Lung microvascular endothelial cell (primary cell): ENCODE measurements around the gene THBS1. TPM values are rescaled to one million over a fixed set of nuclear protein-coding genes. Genes with fewer than 3 reads are reported as not detected.

Experiments
- DNase-seq, 2 donors: peaks; one replicate each; pipeline versions ENCODE4 v3.0.0 to v3.0.0-alpha.2; 2010; ENCODE audit warnings: low read depth in 2 of 2
- total RNA-seq: library from RNA; depleted of rRNA; stranded (reverse); fragments of >200 nt; gene quantifications from 2 replicates; pipeline ENCODE4 v1.2.1, GENCODE V29; 2014

Gene THBS1
- total RNA-seq, 1 donor from 2014 or later = 6,737 TPM

DNA sequence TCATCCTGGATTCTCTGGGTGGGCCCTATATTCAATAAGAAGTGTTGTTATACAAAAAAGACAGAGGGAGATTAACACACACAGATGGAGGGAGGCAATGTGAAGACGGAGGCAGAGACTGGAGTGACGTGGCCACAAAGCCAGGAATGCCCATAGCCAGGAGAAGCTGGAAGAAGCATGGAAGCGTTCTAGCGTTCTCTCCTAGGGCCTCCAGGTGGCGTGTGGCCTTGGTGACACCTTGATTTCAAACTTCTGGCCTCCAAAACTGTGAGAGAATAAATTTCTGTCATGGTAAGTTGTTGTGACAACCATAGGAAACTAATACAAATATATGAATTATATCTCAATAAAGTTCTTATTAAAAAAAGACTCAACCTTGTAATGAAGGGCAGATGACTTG lies 21.3 kb downstream of the THBS1 start:
- peak; percentile 30 to 44 for DNase-seq

GRCh38 chr15:39605146-39605545 lies 24.3 kb downstream of the THBS1 start:
- no peak for DNase-seq

DNA sequence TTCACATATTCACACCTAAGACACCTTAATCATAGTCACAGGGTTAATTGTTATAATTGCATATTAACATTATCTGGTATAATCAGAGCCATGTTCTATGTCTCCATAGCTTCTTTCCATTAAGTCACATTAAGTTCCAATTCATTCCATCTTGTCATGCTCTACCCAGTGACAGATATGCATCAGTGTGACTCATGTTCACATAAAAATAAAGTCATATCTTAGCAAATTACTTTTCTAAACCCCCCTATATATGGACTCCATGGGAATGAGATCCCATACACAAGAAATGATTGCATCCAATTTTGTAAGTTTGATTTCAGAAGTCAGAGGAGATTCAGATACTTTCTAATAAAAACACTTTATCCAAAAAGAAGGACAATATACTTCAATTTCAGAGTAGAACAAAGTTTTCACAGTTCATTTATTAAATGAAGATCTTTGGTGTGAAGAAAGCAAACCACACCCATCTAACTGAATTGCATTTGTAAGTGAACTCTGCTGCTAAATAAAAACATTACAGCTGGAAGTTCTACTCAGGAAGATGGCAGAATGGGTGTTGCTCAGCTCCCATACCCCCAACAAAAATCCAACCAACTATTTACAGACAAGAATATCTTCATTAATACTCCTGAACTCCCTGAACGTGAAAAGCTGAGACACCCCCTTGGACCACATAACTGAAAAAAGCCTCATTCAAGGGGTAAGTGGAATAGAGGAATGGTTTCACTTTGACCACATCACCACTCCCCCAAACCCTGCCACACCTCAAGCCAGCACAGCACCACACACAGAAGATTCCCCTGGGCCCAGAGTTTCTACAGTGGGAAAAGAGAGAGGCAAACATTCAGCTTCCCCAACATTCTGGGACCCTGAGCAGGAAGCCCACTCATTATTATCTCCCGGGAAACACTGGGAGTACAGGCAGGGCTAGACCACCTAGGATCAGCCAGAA lies 27.6 kb downstream of the THBS1 start:
- DNase-seq = no peak

DNA sequence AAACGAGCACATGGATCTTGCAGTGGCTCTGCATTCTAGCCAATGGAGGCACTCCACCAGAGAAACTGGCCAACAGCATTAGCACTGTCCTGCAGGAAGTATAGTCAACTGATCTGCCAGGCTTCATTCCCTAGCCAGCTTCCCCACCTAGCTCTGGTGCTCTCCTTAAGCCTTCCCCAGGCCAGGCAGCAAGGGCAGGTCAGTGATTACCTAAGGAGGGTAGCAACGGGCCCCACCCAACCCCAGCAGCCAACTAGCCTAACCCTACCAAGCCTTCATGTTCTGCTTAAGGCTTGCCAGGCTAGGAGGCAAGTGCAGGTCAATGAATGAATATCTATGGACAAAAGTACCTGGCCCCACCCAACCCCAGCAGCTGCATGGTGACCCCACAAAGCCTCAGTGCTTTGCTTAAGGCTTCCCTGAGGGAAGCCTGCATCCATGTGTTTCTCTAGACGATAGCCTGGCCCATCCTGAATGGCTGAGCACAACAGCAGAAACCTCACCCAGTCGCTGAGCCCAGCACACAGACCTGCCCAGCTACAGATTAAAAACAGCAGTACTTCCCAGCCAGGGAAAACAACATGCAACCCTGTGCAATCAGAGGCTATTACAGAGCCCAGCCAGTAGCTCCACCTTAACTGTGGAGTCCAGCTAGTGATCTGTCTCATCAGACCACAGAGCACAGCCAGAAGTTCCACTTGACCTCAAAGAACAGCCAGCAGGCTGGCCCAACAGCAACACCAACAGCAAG lies 28.5 kb downstream of the THBS1 start:
- no peak for DNase-seq

DNA sequence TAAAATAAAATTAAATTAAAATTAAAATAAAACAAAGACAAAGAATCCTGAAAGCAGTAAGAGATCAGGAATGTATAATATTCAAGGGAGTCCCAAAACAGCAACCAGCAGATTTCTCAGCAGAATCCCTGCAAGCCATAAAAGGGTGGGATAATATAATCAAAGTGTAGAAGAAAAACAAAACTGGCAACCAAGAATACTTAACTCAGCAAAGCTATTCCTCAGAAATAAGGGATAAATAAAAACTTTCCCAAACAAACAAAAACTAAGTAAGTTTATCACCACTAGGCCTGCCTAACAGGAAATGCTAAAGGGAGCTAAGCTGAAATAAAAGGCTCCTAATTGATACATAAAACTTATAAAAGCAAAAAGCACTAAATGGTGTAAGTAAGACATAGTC lies 29.8 kb downstream of the THBS1 start:
- DNase-seq = no peak

DNA sequence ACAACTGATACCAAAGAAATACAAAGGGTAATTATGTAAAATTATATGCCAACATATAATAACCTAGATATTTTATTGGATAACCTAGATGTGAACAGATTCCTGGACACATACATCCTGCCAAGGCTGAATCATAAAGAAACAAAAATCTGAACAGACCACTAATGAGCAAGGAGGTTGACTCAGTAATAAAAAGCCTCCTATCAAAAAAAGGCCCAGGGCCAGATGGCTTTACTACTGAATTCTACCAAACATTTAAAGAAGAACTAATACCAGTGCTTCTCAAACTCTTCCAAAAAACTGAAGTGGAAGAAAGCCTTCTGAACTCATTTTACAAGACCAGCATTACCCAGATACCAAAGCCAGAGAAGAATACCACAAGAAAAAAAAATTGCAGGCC lies 32.4 kb downstream of the THBS1 start:
- no peak for DNase-seq

DNA sequence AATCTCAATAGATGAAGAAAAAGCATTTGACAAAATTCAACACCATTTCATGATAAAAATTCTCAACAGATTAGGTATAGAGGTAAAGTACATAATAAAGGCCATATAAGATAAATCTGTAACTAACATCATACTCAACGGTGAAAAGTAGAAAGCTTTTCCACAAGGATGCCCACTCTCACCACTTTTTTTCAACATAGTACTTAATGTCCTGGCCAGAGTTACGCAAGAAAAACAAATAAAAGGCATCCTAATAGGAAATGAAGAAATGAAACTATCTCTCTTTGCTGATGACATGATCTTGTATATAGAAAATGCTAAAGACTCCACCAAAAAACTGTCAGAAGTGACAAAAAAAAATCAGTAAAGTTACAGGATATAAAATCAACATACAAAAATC lies 33.0 kb downstream of the THBS1 start:
- no peak for DNase-seq

DNA sequence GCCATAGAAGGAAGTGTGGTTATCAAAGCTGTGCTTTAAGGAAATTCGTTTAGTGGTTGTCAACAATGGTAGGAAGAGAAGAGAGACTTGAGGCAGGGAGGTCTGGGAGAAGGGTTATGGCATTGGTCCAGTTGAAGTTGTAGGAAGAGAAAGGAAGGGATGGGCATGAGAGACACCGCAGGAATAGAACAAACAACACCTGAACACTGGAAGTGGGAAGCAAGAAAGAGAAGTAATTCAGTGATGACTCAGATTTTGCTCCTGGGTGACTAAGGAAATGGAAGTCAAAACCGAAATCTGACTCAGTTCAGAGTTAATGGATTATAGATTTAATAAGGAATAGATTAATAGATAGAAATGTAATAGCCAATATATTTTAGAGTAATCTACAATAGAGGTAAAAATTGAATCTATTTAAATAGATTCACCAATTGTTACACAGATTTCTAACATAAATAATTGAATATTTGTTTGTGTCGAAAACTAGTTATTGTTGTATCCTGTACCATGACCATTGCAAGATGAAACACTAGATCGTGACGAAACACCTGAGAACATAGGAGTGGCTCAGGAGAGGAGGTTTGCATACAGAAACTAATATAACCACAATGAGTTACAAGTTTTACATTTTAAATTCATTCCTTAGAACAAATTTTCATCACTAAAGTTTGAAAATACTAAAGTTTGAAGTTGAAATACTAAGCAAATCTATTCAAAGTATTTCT lies 36.0 kb downstream of the THBS1 start:
- peak in 1 of 2 donors; percentile 59 for DNase-seq

- DNase-seq = peak in 1 of 2 donors; percentile 50
Measured at GRCh38 chr15:39618063-39618823, 37.4 kb downstream of the THBS1 start.

GRCh38 chr15:39621210-39621609 lies 40.3 kb downstream of the THBS1 start:
- peak; percentile 60 to 74 for DNase-seq

GRCh38 chr15:39621976-39622375 lies 41.1 kb downstream of the THBS1 start:
- DNase-seq = no peak

- DNase-seq = no peak
Measured at GRCh38 chr15:39622660-39623516, 42.0 kb downstream of the THBS1 start.

GRCh38 chr15:39623529-39623931 lies 42.7 kb downstream of the THBS1 start:
- DNase-seq = no peak

DNA sequence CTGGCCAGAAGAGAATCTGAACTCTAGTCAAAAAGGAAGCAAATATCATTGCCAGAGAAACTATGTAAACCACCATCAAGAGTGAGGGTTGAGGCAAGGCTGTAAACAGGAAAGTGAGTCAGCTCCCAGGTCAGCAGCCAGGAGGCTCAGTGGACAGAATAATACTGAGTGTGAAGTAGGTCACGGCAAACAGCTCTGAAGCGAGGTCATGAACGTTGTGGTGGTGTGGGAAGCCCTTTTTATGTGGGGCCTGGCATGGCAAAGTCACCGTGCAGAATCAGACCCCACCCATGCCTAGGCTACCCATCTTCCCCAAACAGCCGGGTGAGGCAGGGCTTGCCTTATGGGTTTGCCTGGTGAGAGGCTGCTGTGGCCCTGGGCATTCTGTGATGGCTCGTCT lies 43.9 kb downstream of the THBS1 start:
- peak; percentile 90 to 98 for DNase-seq

DNA sequence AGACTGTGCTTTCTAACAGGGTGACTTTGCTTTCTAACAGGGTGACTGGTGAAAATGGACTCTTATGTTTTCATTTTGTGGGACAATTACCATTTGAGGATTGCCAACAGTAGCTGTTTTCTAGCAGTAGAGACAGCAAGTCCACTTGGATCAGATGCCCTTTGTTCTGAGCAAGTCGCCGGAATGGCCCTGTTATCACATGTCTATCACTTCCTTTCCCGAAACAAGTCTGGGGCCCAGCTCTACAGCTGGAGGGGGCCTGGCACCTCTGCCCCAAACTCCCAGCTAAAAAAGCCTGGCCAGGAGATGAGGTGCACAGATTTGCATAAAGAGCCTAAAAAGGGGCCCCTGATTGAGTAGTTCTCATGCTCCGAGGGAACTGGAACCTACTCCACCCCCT lies 44.6 kb downstream of the THBS1 start:
- DNase-seq = no peak

- peak in 1 of 2 donors; percentile 42 for DNase-seq
Measured at GRCh38 chr15:39625856-39626255, 45.0 kb downstream of the THBS1 start.

GRCh38 chr15:39627451-39628143 lies 46.7 kb downstream of the THBS1 start:
- no peak for DNase-seq

GRCh38 chr15:39628144-39628508 lies 47.2 kb downstream of the THBS1 start:
- peak; percentile 22 to 53 for DNase-seq

DNA sequence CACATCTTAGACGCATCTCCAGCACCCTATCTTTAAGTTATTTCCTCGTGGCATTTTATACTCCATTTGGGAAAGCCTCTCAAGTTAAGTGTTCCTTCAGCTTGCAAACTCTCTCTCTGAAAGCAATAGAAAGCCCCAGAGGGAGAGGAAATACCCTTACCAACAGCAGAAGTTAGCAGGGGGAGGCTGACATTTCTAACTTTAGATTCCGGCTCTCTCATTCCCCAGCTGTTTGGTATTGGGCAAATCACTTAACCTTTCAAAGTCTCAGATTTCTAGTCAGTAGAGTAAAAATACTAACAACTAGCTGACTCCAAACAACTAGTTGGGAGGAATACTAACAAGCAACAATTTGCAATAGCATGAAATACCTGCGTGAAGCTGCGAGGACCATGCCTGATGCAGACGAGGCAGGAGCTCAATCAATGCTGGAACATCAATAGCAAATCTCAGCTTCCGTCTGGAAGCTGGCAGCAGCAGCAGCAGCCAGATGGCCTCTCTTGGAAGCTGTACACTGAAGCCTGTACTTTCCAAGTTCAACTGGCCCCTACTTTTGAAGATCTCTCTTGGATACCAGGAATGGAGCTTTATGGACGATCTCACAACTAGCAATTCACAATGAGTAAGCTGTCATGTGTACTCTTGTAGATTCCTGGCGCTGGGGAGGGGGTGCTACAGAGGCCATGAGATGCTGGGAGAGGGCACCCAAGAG lies 47.8 kb downstream of the THBS1 start:
- DNase-seq = no peak
